Adrenal gland (tissue), 12 donors: ENCODE measurements around the gene KRT72. TPM values are rescaled to one million over a fixed set of nuclear protein-coding genes. Genes with fewer than 3 reads are reported as not detected.
A peak's percentile ranks its signal among the peaks of the same experiment; 100 is the strongest.

Experiments used
- DNase-seq, 7 donors: peaks; one replicate each; pipeline ENCODE4 v3.0.0-alpha.2; 2019 to 2020
- H3K27ac ChIP-seq, 5 donors: fragments of 200-600 bp; sonication (generic) in 4 of 5; 1 replicate in 3 of 5; 2 replicates in 2 of 5; pipeline versions ENCODE4 v1.5.1 to v1.8.0; 2016 to 2020; ENCODE audit warnings: mild to moderate bottlenecking in 1 of 5
- H3K27me3 ChIP-seq: fragments of 200-600 bp; 2 replicates; pipeline ENCODE4 v1.8.0; 2021
- H3K36me3 ChIP-seq, 2 donors: fragments of 200-600 bp; replicated peaks in 1 of 2; 1 replicate in 1 of 2; 2 replicates in 1 of 2; pipeline versions ENCODE4 v1.5.1 to v1.8.0; 2018 to 2022
- H3K4me1 ChIP-seq, 2 donors: fragments of 200-600 bp; replicated peaks in 1 of 2; 1 replicate in 1 of 2; 2 replicates in 1 of 2; pipeline versions ENCODE4 v1.5.1 to v1.8.0; 2018 to 2021
- H3K4me3 ChIP-seq, 4 donors: fragments of 200-600 bp; sonication (generic) in 3 of 4; one replicate each; pipeline ENCODE4 v1.5.1; 2016 to 2018
- H3K9me3 ChIP-seq, 3 donors: fragments of 200-600 bp; sonication (generic) in 1 of 3; replicated peaks in 1 of 3; 1 replicate in 2 of 3; 2 replicates in 1 of 3; pipeline versions ENCODE4 v1.5.1 to v1.8.0; 2016 to 2021
- POLR2A ChIP-seq, 2 donors: fragments of 450-650 bp; IDR thresholded peaks; one replicate each; pipeline ENCODE4 v1.6.1; 2017; ENCODE audit warnings: antibody characterized with exemption in 2 of 2, mild to moderate bottlenecking in 2 of 2, moderate library complexity in 1 of 2
- WGBS, 4 donors: extraction: QIAGEN DNeasy Blood & Tissue Kit in 2 of 4; methylation state at CpG; one replicate each; pipeline versions ENCODE4 v1.1.5 to v1.1.7; 2013 to 2017; 5-methylcytosine and 5-hydroxymethylcytosine counted together
- intact Hi-C, 2 donors: fragments of 100-400 bp; cut with DNase I; formaldehyde crosslinking; loops; one replicate each; pipeline versions ENCODE4 v1.14.1 to v1.15.0; 2022 to 2023
- polyA plus RNA-seq, 3 donors: library from polyadenylated mRNA; stranded (reverse); fragments of 200-250 nt in 2 of 3; fragments of 350-450 nt in 1 of 3; fragmentation: Illumina TruSeq in 1 of 3; extraction: RNeasy Lipid Tissue Mini Kit (QIAGEN cat#74804) in 1 of 3; gene quantifications; one replicate each; pipeline ENCODE4 v1.2.3, GENCODE V29; 2013 to 2014
- total RNA-seq, 9 donors: library from RNA; depleted of rRNA in 4 of 9; stranded (reverse); fragments of >200 nt in 4 of 9; fragments of 120-200 nt in 1 of 9; fragmentation: NEBNext Ultra II Directional in 1 of 9; extraction: Animal tissue kit (Norgen Biotek cat#: 25700) in 1 of 9; gene quantifications; one replicate each; pipeline versions ENCODE4 v1.1.0 to v1.2.4, GENCODE V29; 2013 to 2023
- TF ChIP-seq, protein P1 (sequence below), 6 experiments: fragments of 450-650 bp in 4 of 6; fragments of 200-600 bp in 2 of 6; sonication (generic) in 1 of 6; IDR thresholded peaks; 1 replicate in 5 of 6; 2 replicates in 1 of 6; pipeline versions ENCODE4 v1.5.1 to v1.8.0; 2016 to 2021; ENCODE audit warnings: antibody characterized with exemption in 6 of 6, mild to moderate bottlenecking in 2 of 6, moderate library complexity in 1 of 6
- donor health status: healthy with polysubstance abuse.
- donor health status: Bipolar disorder and iron deficiency.
- donor health status: DM: yes; HTN: yes; CAD: no.
- donor health status: DM: no; HTN: no; CAD: no.
- donor health status: DM: no; HTN: no; CAD: no.
- donor health status: DM: yes; HTN: yes; CAD: no.

The KRT72 gene
- total and polyA plus RNA-seq, 12 donors = 0.14 to 2.7 TPM; not detected in 10

DNA sequence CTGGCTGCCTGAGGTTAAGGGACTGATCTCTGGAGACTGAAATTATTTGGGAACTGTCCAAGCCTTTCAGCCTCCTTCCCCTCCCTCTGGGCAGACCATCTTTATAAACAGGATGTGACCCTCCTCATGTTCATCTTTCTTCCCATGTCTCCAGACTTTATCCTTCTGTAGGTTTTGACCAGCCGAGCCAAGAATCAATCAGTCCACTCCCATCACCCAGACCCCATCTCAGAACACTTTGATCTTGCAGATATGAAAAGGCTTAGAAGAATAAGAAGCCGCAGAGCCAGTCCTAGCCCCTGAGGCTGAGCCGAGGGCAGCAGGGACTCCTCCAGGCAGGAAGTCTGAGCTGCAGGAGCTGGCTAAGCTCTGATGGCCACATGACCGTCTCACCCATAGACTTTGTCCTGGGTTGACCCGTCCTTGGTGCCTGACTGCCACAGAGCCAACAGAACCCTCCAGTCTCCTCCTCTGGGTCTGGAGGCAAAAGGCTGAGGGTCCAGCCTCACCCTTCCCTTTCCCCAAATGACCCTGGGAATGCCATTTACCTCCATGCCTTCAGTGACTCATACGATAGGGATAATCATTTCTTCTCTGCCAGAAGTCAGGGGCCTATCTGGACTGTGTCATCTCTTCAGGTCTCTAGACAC, 49.9 kb downstream of the KRT72 start:
- Histone ChIP-seq H3K27ac (no peak overlapping the region), H3K4me1 (no peaks in the 10 kb centered on the region), H3K36me3 (no peaks in the 10 kb centered on the region), H3K9me3 (no peaks in the 10 kb centered on the region), H3K27me3 (no peaks in the 10 kb centered on the region), H3K4me3 (no peak overlapping the region)
- TF ChIP-seq, protein P1, sequence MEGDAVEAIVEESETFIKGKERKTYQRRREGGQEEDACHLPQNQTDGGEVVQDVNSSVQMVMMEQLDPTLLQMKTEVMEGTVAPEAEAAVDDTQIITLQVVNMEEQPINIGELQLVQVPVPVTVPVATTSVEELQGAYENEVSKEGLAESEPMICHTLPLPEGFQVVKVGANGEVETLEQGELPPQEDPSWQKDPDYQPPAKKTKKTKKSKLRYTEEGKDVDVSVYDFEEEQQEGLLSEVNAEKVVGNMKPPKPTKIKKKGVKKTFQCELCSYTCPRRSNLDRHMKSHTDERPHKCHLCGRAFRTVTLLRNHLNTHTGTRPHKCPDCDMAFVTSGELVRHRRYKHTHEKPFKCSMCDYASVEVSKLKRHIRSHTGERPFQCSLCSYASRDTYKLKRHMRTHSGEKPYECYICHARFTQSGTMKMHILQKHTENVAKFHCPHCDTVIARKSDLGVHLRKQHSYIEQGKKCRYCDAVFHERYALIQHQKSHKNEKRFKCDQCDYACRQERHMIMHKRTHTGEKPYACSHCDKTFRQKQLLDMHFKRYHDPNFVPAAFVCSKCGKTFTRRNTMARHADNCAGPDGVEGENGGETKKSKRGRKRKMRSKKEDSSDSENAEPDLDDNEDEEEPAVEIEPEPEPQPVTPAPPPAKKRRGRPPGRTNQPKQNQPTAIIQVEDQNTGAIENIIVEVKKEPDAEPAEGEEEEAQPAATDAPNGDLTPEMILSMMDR (IDR thresholded peaks at IDR 0.05) = no peak
- TF ChIP-seq POLR2A (IDR thresholded peaks at IDR 0.05) = no peak
- intact Hi-C loops = no loop called here
- 53 to 73% (median 61%) methylated on average over 4 to 6 of the region's 6 CpGs for WGBS, 4 donors
- DNase-seq = peak in 1 of 7 donors; percentile 19

DNA sequence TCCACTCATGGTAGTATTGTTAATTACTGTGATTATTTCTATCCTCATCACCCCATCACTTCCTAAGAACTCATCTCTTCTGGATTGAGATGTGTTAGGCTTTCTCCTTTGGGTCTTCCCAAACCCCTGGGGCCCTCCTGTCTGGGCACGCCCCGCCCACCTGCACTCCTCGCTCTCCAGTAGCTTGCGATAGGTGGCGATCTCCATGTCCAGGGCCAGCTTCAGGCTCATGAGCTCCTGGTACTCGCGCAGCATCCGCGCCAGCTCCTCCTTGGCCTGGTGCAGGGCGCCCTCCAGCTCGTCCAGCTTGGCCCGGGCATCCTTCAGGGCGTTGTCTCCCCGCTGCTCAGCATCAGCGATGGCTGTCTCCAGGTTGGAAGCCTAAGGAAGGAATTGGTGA, 55.1 kb downstream of the KRT72 start:
- Histone ChIP-seq H3K27ac (no peak overlapping the region), H3K9me3 (no peaks in the 10 kb centered on the region), H3K4me1 (no peaks in the 10 kb centered on the region), H3K4me3 (no peak overlapping the region), H3K36me3 (no peaks in the 10 kb centered on the region), H3K27me3 (no peaks in the 10 kb centered on the region)
- no peak for DNase-seq
- no peak for TF ChIP-seq POLR2A (IDR thresholded peaks at IDR 0.05)
- TF ChIP-seq, protein P1 (IDR thresholded peaks at IDR 0.05) = no peak
- 90 to 98% (median 92%) methylated on average over 6 to 15 of the region's 15 CpGs for WGBS, 4 donors
- intact Hi-C loops = no loop called here

DNA sequence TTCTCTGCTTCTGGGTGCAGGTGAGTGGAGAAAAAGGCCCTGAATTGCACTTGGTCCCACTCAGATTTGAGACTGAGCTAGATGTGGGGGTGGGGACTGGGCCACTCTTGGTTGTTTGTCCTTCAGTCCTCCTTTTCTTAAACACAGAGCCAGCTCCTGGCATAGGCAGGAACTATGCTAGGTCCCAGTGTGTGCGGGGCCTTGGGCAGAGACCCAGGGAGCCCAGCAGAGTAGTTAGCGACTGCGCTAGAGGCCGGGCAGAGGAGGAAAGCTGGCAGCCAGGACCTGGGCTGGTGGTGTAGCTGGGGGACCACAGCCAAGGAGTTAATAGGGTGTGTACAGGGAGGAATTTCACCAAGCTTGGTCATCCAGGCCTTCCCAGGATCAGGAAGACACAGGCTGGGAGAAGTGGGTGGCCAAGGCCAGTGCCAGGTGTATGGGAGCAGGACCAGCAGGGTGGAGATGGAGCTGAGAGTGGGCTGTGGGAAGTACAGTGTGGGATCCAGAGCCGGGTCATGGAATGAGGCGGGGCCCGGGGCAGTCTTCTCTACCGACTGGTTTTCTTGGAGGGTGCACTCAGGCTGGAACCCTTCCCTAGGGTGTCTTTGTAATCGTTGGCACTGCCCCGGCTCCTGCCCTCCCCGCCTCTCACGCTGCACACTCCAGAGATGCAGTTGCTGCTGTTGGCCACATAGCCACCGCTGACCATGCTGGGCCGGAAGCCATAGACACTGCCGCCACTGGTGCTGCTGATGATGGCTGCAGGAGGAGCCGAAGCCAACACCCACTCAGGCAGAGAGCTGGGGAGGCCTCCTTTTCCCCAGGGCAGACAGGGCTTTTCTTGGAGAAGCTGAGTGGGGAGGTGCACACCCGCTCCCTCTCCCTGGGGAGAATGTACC, 57.0 kb downstream of the KRT72 start:
- intact Hi-C loops = no loop called here
- Histone ChIP-seq H3K27ac (no peak overlapping the region), H3K9me3 (no peaks in the 10 kb centered on the region), H3K4me3 (no peak overlapping the region), H3K36me3 (no peaks in the 10 kb centered on the region), H3K27me3 (no peaks in the 10 kb centered on the region), H3K4me1 (no peaks in the 10 kb centered on the region)
- no peak for TF ChIP-seq POLR2A (IDR thresholded peaks at IDR 0.05)
- TF ChIP-seq, protein P1 (IDR thresholded peaks at IDR 0.05) = peak in 1 of 6 experiments; percentile 17
- 68 to 81% (median 76%) methylated on average over 15 to 17 of the region's 17 CpGs for WGBS, 4 donors
- DNase-seq = peak in 6 of 7 donors; percentile 23 to 49 (median 29)

DNA sequence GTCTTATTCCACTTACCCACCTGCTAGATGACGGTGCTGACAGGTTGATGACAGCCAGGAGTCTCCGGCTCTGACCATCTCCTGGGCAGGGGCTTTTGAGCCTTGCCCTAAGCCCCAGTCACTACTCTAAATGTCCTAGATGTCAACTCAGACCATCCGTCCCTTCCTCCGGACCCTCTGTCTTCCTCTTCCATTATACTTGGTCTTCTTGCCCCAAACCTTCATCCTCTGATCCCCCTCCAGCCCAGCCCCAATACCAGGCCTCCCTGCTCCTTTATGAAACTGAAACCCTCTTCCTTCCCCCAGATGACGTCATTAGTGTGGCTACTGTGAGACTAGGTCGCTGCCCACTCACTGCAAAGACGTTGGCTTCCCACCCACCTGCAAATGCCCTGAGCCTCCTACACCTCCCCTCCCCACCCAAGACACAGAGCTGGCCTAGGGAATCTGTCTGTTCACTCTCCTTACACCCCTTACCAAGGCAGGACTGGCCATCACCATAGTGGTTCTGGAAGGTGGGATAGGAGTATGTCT, 58.4 kb downstream of the KRT72 start:
- WGBS, 4 donors = 70 to 74% (median 72%) methylated on average over 7 of the region's 7 CpGs
- intact Hi-C loops = no loop called here
- H3K36me3 ChIP-seq = no peaks in the 10 kb centered on the region
- H3K4me1 ChIP-seq = no peaks in the 10 kb centered on the region
- no peak for TF ChIP-seq POLR2A (IDR thresholded peaks at IDR 0.05)
- TF ChIP-seq, protein P1 (IDR thresholded peaks at IDR 0.05) = no peak
- DNase-seq = no peak
- H3K9me3 ChIP-seq = no peaks in the 10 kb centered on the region
- H3K27ac ChIP-seq = no peak overlapping the region
- H3K27me3 ChIP-seq = no peaks in the 10 kb centered on the region
- no peak overlapping the region for H3K4me3 ChIP-seq
